Astrocyte of the spinal cord (primary cell): ENCODE results near the gene ADCY5.

Experiments used
- DNase-seq: peaks from one replicate; pipeline ENCODE4 v3.0.0; 2011; ENCODE audit warnings: low read depth, low spot score
- H3K4me3 ChIP-seq: 2 replicates; pipeline ENCODE4 v1.5.1; 2011; ENCODE audit warnings: low read depth, mild to moderate bottlenecking, low read length, moderate library complexity
- CTCF ChIP-seq: IDR thresholded peaks from 2 replicates; pipeline ENCODE4 v1.5.1; 2012; ENCODE audit warnings: low read depth, mild to moderate bottlenecking, low read length, inconsistent platforms
- in situ Hi-C: cut with HindIII; loops from 2 replicates; pipeline ENCODE4 v1.10.0; 2017; ENCODE audit warnings: low sequenced_read_pairs

ADCY5 gene

GRCh38 chr3:123337226-123337625 lies 111.7 kb downstream of the ADCY5 start:
- H3K4me3 ChIP-seq: no peak overlapping the region
- in situ Hi-C loops: no loop called here
- no peak for DNase-seq
- TF ChIP-seq CTCF: no peak

GRCh38 chr3:123336441-123336851 lies 112.4 kb downstream of the ADCY5 start:
- no peak overlapping the region for H3K4me3 ChIP-seq
- TF ChIP-seq CTCF: no peak

GRCh38 chr3:123336001-123336400 lies 112.9 kb downstream of the ADCY5 start:
- in situ Hi-C loops: no loop called here
- no peak overlapping the region for H3K4me3 ChIP-seq
- no peak for TF ChIP-seq CTCF
- no peak for DNase-seq

More at GRCh38 chr3:123336441-123336851, 112.4 kb downstream of the ADCY5 start:
- no peak for DNase-seq
- in situ Hi-C loops: no loop called here

GRCh38 chr3:123335007-123335670 lies 113.8 kb downstream of the ADCY5 start:
- TF ChIP-seq CTCF: no peak
- H3K4me3 ChIP-seq: no peak overlapping the region
- no peak for DNase-seq
- in situ Hi-C loops: no loop called here

- H3K4me3 ChIP-seq: no peak overlapping the region
- no peak for DNase-seq
- no peak for TF ChIP-seq CTCF
- in situ Hi-C loops: no loop called here
Measured at GRCh38 chr3:123334056-123334455, 114.8 kb downstream of the ADCY5 start.

GRCh38 chr3:123333401-123333800 lies 115.5 kb downstream of the ADCY5 start:
- in situ Hi-C loops: no loop called here
- no peak for TF ChIP-seq CTCF
- DNase-seq: no peak
- no peak overlapping the region for H3K4me3 ChIP-seq
